Neutrophil (primary cell): ENCODE measurements around the gene NAV3.

Experiments
- H3K27ac ChIP-seq: fragments of 200-600 bp; sonication (generic); 2 replicates; pipeline ENCODE4 v1.5.1; 2016; ENCODE audit warnings: mild to moderate bottlenecking, moderate library complexity
- H3K27me3 ChIP-seq: fragments of 200-600 bp; sonication (generic); 2 replicates; pipeline ENCODE4 v1.6.0; 2016; ENCODE audit warnings: mild to moderate bottlenecking
- H3K36me3 ChIP-seq: fragments of 200-600 bp; sonication (generic); 2 replicates; pipeline ENCODE4 v1.5.1; 2017
- H3K4me1 ChIP-seq, 2 experiments: fragments of 200-600 bp in 1 of 2; sonication (generic) in 1 of 2; 1 replicate in 1 of 2; 2 replicates in 1 of 2; pipeline versions ENCODE4 v1.5.1 to v1.6.1; 2013 to 2016; ENCODE audit warnings: low read depth in 1 of 2, low read length in 1 of 2, mild to moderate bottlenecking in 1 of 2, moderate library complexity in 1 of 2; ENCODE audit not compliant: control insufficient read depth in 1 of 2, insufficient read depth in 1 of 2
- H3K4me3 ChIP-seq, 2 experiments: fragments of 200-600 bp in 1 of 2; sonication (generic) in 1 of 2; 1 replicate in 1 of 2; 2 replicates in 1 of 2; pipeline ENCODE4 v1.5.1; 2013 to 2016; ENCODE audit warnings: low read depth in 1 of 2, low read length in 1 of 2, mild to moderate bottlenecking in 1 of 2, moderate library complexity in 1 of 2
- H3K9me3 ChIP-seq: fragments of 200-600 bp; sonication (generic); 2 replicates; pipeline ENCODE4 v1.5.1; 2016
- TF ChIP-seq, protein P1 (sequence below): fragments of 200-600 bp; sonication (generic); IDR thresholded peaks from 2 replicates; pipeline ENCODE4 v1.5.1; 2016; ENCODE audit warnings: antibody characterized with exemption

NAV3 gene

DNA sequence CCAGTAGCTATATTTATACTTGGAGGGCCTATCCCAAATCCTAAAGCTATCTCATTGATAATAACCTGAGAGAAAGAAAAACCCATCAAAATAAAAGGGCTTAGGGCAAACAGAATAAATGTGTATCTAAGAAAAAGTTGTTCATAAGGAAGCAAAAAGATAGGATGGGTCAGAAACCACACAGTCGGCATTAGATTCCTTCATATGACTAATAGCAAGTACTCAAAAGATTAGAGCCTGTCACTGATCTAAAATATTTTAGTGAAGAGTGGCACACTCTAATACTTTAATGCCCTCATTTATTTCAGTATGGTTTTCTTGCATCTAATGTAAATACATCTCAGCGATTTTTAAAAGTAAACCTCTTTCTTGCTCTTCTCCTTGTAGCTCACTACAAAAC, 17.1 kb upstream of the NAV3 start:
- no peaks in the 10 kb centered on the region for H3K36me3 ChIP-seq

DNA sequence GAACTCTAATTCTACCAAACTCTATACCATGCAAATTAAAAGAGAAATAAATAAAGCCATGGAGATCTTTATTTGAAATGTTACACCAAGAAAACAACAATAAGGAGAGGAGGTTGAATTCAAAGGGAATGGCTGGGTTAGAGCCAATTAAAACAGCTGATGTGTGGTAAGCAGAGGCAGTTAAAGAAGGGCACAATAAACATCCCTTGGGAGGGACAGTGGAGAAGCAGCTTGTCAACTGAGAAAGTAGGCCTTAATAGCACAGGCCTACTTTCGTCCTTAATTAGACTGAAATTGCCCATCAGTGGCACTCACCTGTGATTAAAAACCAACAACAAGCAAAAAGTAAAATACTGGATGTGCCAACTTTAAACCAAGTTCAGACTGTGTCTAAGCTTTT, 16.3 kb upstream of the NAV3 start:
- H3K27ac ChIP-seq: no peak overlapping the region
- H3K4me3 ChIP-seq: no peak overlapping the region
- H3K4me1 ChIP-seq: no peaks in the 10 kb centered on the region
- H3K27me3 ChIP-seq: no peaks in the 10 kb centered on the region
- no peaks in the 10 kb centered on the region for H3K9me3 ChIP-seq
- no peaks in the 10 kb centered on the region for H3K36me3 ChIP-seq
- TF ChIP-seq, protein P1, sequence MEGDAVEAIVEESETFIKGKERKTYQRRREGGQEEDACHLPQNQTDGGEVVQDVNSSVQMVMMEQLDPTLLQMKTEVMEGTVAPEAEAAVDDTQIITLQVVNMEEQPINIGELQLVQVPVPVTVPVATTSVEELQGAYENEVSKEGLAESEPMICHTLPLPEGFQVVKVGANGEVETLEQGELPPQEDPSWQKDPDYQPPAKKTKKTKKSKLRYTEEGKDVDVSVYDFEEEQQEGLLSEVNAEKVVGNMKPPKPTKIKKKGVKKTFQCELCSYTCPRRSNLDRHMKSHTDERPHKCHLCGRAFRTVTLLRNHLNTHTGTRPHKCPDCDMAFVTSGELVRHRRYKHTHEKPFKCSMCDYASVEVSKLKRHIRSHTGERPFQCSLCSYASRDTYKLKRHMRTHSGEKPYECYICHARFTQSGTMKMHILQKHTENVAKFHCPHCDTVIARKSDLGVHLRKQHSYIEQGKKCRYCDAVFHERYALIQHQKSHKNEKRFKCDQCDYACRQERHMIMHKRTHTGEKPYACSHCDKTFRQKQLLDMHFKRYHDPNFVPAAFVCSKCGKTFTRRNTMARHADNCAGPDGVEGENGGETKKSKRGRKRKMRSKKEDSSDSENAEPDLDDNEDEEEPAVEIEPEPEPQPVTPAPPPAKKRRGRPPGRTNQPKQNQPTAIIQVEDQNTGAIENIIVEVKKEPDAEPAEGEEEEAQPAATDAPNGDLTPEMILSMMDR: no peak

More for the DNA sequence above, 17.1 kb upstream of the NAV3 start:
- Histone ChIP-seq H3K9me3 (no peaks in the 10 kb centered on the region), H3K27ac (no peak overlapping the region), H3K4me1 (no peaks in the 10 kb centered on the region), H3K27me3 (no peaks in the 10 kb centered on the region), H3K4me3 (no peak overlapping the region)
- TF ChIP-seq, protein P1: no peak

DNA sequence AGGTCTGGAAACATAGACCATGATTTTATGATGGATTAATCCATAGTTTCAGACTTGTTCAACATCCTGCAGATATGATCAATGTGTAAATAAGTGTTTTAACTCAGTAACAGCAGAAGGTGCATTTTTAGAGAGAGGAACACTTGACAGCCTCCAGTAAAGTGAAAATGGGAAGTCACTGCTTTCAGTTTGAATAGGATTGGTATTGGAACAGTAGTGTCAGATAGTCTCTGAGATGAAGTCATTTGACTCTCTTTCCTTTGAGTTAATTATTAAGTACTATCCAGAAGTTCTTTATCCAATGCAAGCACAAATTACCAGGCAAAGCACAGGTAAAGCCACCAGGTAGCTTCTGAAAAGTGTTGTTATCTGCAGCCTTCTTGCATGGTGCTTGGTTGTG, 14.5 kb upstream of the NAV3 start:
- H3K4me3 ChIP-seq: no peak overlapping the region
- no peaks in the 10 kb centered on the region for H3K27me3 ChIP-seq
- H3K9me3 ChIP-seq: no peaks in the 10 kb centered on the region
- TF ChIP-seq, protein P1: no peak
- H3K27ac ChIP-seq: no peak overlapping the region
- H3K36me3 ChIP-seq: no peaks in the 10 kb centered on the region
- H3K4me1 ChIP-seq: no peaks in the 10 kb centered on the region

DNA sequence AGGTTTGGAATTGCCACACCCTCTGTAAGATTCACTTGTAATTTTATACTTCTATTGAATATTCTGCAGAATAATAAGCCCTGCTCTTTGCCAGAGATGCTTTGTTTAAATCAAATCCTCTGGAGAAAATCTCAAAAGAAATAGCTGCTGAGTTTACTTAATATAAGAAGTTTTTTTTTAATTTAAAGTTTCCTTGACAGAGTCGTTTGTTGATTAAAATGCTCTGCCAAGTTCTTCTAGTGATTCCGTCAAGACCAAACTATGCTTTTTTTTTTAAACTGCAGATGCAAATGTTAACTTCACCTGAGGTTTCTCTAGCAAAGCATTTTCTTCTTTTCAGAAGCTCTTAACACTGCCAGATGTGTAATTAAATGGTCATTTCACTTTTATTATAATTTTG, 13.4 kb upstream of the NAV3 start:
- no peak overlapping the region for H3K27ac ChIP-seq
- no peaks in the 10 kb centered on the region for H3K4me1 ChIP-seq
- no peaks in the 10 kb centered on the region for H3K36me3 ChIP-seq
- H3K9me3 ChIP-seq: no peaks in the 10 kb centered on the region
- H3K4me3 ChIP-seq: no peak overlapping the region
- H3K27me3 ChIP-seq: no peaks in the 10 kb centered on the region
- TF ChIP-seq, protein P1: no peak

DNA sequence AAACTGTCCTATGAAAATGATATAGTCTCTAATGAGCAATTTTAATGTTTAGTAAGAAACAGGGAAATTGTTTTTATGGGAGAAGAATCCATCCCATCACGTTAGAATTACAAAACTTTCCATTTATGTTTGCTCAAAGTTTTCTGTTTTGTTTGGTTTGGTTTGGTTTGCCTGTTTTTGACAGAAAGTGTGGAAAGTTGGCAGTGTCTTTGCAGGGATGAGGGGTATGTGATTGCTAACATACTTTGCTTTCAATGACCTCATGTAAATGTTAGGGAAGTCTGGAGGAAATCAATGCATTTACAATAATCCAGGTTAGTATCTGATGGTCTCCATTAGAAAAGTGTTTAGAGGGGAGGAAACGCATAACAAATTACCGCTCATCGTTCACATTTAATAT, 12.3 kb upstream of the NAV3 start:
- no peaks in the 10 kb centered on the region for H3K27me3 ChIP-seq
- H3K4me3 ChIP-seq: no peak overlapping the region
- H3K27ac ChIP-seq: no peak overlapping the region
- H3K4me1 ChIP-seq: no peaks in the 10 kb centered on the region
- H3K36me3 ChIP-seq: no peaks in the 10 kb centered on the region
- TF ChIP-seq, protein P1: no peak
- no peaks in the 10 kb centered on the region for H3K9me3 ChIP-seq

DNA sequence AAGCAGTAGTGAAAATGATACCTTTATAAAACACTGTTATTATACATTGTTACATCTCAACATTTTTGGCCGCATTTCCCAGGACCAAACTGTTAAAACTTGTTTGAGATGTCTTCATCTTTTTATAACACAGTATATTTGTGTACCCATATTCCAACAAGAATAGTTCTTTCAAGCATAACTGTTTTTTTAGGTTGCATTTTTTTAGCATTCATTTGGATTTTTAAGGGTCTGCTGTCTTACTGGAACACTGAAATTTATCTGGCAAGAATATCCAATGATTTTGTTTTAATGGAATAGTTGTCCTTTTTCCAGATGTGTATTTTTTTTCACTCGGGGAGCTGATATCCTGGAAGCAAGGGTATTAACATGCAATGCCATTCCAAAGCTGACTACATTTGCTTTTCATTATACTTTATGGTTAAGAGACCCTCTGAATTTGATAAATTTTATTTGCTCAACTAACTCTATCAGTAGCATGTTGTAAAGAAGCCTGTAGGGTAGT, 8.9 kb upstream of the NAV3 start:
- no peaks in the 10 kb centered on the region for H3K27me3 ChIP-seq
- no peaks in the 10 kb centered on the region for H3K9me3 ChIP-seq
- TF ChIP-seq, protein P1: no peak
- H3K36me3 ChIP-seq: no peaks in the 10 kb centered on the region
- no peaks in the 10 kb centered on the region for H3K4me1 ChIP-seq
- no peak overlapping the region for H3K27ac ChIP-seq
- no peak overlapping the region for H3K4me3 ChIP-seq
